Immature natural killer cell (primary cell): ENCODE results near the gene KRT78. TPM values are rescaled to one million over a fixed set of nuclear protein-coding genes. Genes with fewer than 3 reads are reported as not detected.
"Not testable (repeated sequence)": the region's sequence is repeated elsewhere in the genome, so short reads cannot be mapped to it uniquely, and the experiment has no call there.

Source experiments
- DNase-seq, 3 donors: peaks; one replicate each; pipeline ENCODE4 v3.0.0; 2022; ENCODE audit warnings: mixed read lengths in 1 of 3
- H3K27ac Mint-ChIP-seq, 6 donors: one replicate each; pipeline ENCODE4 v1.8.0; 2020; ENCODE audit warnings: mixed read lengths in 6 of 6, mild to moderate bottlenecking in 5 of 6, inconsistent platforms in 4 of 6, moderate library complexity in 3 of 6
- H3K27me3 Mint-ChIP-seq, 3 donors: one replicate each; pipeline ENCODE4 v1.8.0; 2020 to 2021; ENCODE audit warnings: low read depth in 3 of 3, mild to moderate bottlenecking in 3 of 3, mixed read lengths in 3 of 3, moderate library complexity in 3 of 3, inconsistent platforms in 1 of 3
- H3K36me3 Mint-ChIP-seq, 3 donors: one replicate each; pipeline ENCODE4 v1.8.0; 2020; ENCODE audit warnings: mixed read lengths in 3 of 3, inconsistent platforms in 2 of 3, mild to moderate bottlenecking in 2 of 3
- H3K4me1 Mint-ChIP-seq, 2 donors: one replicate each; pipeline ENCODE4 v1.8.0; 2020; ENCODE audit warnings: inconsistent platforms in 2 of 2, mild to moderate bottlenecking in 2 of 2, mixed read lengths in 2 of 2, moderate library complexity in 1 of 2
- H3K4me3 Mint-ChIP-seq, 5 donors: one replicate each; pipeline ENCODE4 v1.8.0; 2020; ENCODE audit warnings: mild to moderate bottlenecking in 5 of 5, mixed read lengths in 5 of 5, inconsistent platforms in 3 of 5, moderate library complexity in 3 of 5
- H3K9me3 Mint-ChIP-seq, 6 donors: one replicate each; pipeline ENCODE4 v1.8.0; 2020; ENCODE audit warnings: mild to moderate bottlenecking in 6 of 6, mixed read lengths in 6 of 6, inconsistent platforms in 4 of 6, moderate library complexity in 3 of 6
- polyA plus RNA-seq, 3 donors: library from polyadenylated mRNA; unstranded; fragments of 300-500 nt; fragmentation: Illumina TruSeq; gene quantifications; one replicate each; pipeline ENCODE4 v1.2.3, GENCODE V29; 2021

KRT78 gene
- polyA plus RNA-seq, 3 donors from 2014 or later, result 0.28 TPM; not detected in 2

DNA sequence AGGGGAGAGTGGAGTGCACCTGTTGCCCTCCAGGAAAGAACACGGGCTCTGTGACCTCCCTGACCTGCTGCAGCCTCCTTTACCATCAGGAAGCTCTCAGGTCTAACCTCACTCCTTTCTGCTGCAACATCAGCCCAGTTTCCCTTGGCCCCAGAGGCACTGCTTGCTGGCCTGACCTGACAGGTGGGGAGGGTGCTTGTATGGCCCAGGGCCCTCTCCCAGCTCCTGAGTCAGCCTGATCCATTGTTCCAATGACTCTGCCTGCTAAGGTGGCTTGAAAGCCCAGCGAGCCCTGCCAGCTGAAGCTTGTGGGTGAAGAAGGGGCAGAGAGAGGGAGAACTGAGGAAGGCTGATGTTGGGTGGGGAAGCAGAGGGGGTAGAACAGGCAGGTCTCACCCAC, 13.2 kb upstream of the KRT78 start:
- Mint-ChIP-seq H3K27me3 (no peaks in the 10 kb centered on the region), H3K27ac (peak overlapping the region in 2 of 6 donors; percentile 35 to 69), H3K4me3 (no peak overlapping the region), H3K4me1 (peaks cover 1 to 7% of the 10 kb centered on the region in 2 donors), H3K36me3 (no peaks in the 10 kb centered on the region), H3K9me3 (no peaks in the 10 kb centered on the region)
- no peak for DNase-seq

DNA sequence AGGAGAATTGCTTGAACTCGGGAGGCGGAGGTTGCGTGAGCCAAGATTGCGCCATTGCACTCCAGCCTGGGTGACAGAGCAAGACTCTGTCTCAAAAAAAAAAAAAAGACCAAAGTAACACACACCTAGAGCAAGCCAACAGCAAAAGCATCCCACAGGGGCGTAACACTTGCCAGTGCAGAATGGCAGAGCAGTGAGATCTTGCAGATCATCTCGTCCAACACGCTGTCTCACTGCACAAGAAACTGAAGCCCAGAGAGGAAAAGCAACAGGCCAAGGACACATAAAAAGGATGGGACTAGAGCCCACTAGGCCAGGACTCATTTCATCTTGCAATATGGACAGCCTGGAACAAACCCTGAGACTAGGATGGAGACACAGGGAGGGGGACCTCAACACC, 12.7 kb upstream of the KRT78 start:
- H3K27ac Mint-ChIP-seq, result no peak overlapping the region
- H3K4me3 Mint-ChIP-seq, result no peak overlapping the region
- no peaks in the 10 kb centered on the region for H3K36me3 Mint-ChIP-seq
- no peaks in the 10 kb centered on the region for H3K9me3 Mint-ChIP-seq
- DNase-seq, result no peak
- H3K27me3 Mint-ChIP-seq, result no peaks in the 10 kb centered on the region
- H3K4me1 Mint-ChIP-seq, result peaks cover 0 to 7% of the 10 kb centered on the region in 2 donors

DNA sequence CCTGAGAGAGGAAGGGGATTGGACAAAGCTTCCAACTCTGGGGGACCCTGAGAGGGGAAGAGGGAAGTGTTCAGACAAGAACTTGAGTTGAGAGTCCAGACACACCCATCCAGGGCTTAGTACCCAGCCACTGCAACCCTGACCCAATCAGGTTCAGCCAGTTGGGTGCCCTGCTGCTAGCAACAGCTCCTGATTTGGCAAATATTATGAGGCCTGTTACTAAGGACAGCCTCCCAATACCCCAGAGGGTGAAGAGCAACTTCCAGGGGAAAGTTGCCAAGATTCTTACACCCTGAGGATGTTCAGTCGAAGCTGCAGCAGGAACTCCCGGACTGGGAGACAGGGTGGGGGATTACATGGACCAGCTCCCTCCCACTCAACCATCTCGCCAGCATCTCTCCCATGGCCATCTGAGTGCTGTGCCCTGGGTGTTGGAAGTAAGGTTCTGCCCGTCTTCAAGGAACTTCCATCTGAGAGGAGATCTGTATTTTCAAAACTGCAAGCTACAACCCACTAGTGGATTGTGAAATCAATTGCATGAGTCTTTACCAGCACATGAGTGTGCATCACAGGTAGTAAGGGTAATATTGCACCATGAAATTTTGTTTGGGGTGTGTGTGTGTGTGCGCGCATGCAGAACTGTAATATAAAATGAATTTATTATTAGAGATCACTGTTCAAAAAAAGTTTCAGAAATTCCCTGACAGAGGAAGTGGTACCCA, 11.5 kb upstream of the KRT78 start:
- Mint-ChIP-seq H3K4me3 (no peak overlapping the region), H3K36me3 (no peaks in the 10 kb centered on the region), H3K4me1 (peaks cover 0 to 7% of the 10 kb centered on the region in 2 donors), H3K27me3 (peaks cover 2 to 5% (median 3%) of the 10 kb centered on the region in 3 donors), H3K9me3 (no peaks in the 10 kb centered on the region), H3K27ac (peak overlapping the region in 1 of 6 donors; percentile 26)
- DNase-seq, result no peak

DNA sequence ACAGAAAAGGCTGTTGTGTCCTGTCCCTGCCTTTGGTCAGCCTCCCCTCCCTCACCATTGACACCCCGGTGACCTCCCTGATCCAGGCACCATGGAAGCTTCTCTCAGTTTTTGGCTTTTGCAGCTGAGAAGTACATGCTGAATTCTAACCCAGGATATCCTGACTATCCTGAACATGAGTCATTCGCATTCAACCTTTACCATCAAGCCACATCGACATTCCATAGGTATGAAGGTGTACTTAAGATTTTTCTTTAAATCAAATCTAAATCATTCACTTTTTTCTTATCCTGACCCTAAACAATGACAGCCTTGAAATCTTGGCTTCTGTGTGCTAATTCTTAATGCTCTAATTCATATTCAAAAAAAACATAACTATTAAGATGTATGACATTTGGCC, 8.7 kb upstream of the KRT78 start:
- Mint-ChIP-seq H3K36me3 (no peaks in the 10 kb centered on the region), H3K27me3 (peaks cover 3 to 8% (median 5%) of the 10 kb centered on the region in 3 donors), H3K4me1 (peaks cover 0 to 7% of the 10 kb centered on the region in 2 donors), H3K4me3 (no peak overlapping the region), H3K27ac (no peak overlapping the region), H3K9me3 (no peaks in the 10 kb centered on the region)
- no peak for DNase-seq

DNA sequence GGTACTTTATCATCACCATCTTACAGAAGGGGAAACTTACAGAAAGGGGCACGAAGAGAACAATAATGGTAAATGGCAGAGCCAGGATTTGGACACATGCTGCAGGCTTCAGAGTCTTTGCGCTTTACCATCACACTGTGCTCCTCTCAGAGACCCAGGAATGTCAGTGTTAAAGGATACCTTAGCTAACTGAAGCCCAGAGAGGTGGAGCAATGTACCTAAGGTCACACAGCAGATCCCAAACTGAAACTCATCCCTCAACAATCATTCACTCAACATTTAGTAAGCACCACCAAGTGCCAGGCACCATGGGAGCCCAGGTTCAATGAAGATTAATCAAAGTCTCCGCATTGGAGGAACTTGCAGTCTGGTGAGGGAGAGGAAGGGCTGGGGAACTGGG, 8.0 kb upstream of the KRT78 start:
- H3K27me3 Mint-ChIP-seq, result peaks cover 3 to 8% (median 5%) of the 10 kb centered on the region in 3 donors
- H3K36me3 Mint-ChIP-seq, result no peaks in the 10 kb centered on the region
- no peak overlapping the region for H3K27ac Mint-ChIP-seq
- no peaks in the 10 kb centered on the region for H3K9me3 Mint-ChIP-seq
- DNase-seq, result no peak
- H3K4me1 Mint-ChIP-seq, result peaks cover 0 to 7% of the 10 kb centered on the region in 2 donors
- H3K4me3 Mint-ChIP-seq, result no peak overlapping the region

DNA sequence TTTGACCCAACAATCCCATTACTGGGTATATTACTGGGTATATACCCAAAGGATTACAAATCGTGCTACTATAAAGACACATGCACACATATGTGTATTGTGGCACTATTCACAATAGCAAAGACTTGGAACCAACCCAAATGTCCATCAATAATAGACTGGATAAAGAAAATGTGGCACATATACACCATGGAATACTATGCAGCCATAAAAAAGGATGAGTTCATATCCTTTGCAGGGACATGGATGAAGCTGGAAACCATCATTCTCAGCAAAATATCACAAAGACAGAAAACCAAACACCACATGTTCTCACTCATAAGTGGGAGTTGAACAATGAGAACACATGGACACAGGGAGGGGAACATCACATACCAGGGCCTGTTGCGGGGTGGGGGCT, 7.3 kb upstream of the KRT78 start:
- not testable (repeated sequence) for H3K36me3 Mint-ChIP-seq, DNase-seq, H3K9me3 Mint-ChIP-seq, H3K4me1 Mint-ChIP-seq, H3K27ac Mint-ChIP-seq, H3K4me3 Mint-ChIP-seq, H3K27me3 Mint-ChIP-seq

DNA sequence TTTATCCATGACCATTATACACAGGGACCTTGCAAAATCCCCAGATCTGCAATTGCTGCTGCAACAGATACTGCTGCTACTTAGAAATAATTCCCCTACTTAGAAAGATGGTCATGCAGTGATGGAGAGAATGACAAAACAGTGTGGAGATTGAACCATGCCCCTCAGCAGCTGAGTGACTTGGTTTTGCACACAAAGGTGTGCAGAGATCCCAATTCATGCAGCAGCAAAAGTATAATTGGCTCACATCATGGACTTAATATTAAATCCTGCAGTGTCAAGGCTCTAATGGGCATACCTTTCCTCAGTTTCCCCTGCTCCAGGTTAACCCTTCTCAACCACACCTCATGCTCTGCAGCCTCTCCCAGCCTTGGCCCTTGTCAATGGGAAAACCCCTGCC, 3.0 kb upstream of the KRT78 start:
- H3K9me3 Mint-ChIP-seq, result no peaks in the 10 kb centered on the region
- no peak for DNase-seq
- peaks cover 0 to 4% (median 0%) of the 10 kb centered on the region in 3 donors for H3K36me3 Mint-ChIP-seq
- no peak overlapping the region for H3K27ac Mint-ChIP-seq
- no peaks in the 10 kb centered on the region for H3K4me1 Mint-ChIP-seq
- peaks cover 5 to 10% (median 6%) of the 10 kb centered on the region in 3 donors for H3K27me3 Mint-ChIP-seq
- no peak overlapping the region for H3K4me3 Mint-ChIP-seq

DNA sequence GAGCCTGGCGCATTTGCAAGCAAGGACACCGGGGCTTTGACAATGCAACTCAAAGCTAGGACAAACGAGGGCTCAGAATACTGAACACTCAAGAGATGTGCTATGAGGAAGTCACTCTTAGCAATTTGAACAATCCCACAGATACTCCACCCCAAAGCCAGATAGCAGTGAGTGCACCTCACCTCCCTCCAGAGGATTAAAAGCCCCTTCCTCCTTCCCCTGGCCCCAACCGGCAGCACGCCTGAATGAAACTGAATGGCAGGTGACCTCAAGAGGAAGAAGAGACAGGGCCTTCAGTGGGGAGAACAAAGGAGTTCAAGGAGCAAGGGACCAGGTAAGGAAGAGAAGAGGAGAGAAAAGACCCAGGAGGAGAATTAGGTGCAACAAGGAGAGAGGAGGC, 1.9 kb upstream of the KRT78 start:
- no peaks in the 10 kb centered on the region for H3K9me3 Mint-ChIP-seq
- peaks cover 1 to 8% (median 5%) of the 10 kb centered on the region in 3 donors for H3K27me3 Mint-ChIP-seq
- H3K36me3 Mint-ChIP-seq, result peaks cover 0 to 4% (median 0%) of the 10 kb centered on the region in 3 donors
- no peak for DNase-seq
- no peaks in the 10 kb centered on the region for H3K4me1 Mint-ChIP-seq
- H3K4me3 Mint-ChIP-seq, result no peak overlapping the region
- no peak overlapping the region for H3K27ac Mint-ChIP-seq

DNA sequence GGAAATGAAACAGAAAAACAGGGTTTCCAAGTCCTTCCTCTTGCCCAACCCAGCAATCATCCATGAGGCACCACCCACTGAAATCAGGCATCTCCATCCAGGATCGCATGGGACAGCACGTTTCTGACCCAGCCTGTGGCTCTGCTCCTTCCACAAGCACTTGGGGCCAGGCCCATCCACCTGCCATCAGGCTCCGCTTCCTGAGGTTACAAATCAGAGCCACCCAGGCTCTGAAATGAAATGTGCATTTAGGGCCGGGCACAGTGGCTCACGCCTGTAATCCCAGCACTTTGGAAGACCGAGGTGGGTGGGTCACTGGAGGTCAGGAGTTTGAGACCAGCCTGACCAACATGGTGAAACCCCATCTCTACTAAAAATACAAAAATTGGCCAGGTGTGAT, 717 bp upstream of the KRT78 start:
- no peaks in the 10 kb centered on the region for H3K4me1 Mint-ChIP-seq
- H3K27me3 Mint-ChIP-seq, result peaks cover 1 to 4% (median 3%) of the 10 kb centered on the region in 3 donors

DNA sequence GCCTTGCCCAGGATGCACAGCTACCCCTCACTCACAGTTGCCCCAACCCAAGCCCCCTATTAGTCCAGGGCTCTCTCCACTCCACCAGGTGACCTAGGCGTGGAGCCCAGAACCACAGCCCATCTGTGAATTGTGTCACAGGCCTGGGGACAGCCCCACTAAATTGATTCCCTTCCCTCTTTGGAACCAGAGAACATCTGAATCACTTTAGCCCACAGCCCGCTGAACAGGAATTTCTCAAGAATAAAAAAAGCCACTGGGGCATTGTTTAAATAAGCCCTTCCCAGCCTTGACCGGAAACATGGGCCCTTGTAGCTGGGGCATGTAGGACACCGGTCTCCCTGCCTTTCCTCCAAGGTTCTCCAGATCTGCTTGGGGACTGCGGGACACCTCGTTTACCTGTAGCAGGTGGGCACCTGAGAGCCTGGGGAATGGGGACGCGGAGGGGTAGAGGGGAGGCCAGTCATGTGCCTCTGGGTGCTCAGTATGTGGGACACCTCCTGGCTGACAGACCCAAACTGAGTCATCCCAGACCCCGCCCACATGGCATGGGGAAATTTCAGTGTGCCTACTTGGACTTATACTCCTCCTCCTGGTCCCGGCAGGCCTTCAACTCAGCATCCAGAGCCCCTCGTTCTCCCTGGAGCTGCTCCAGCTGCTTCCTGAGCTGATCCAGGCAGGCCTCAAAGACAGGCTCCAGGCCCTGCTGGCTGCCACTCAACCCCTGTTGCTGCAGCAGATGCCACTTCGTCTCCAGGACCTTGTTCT, 1.3 kb downstream of the KRT78 start:
- H3K36me3 Mint-ChIP-seq, result peaks cover 0 to 8% (median 0%) of the 10 kb centered on the region in 3 donors
- no peaks in the 10 kb centered on the region for H3K9me3 Mint-ChIP-seq
- peaks cover 0 to under 1% of the 10 kb centered on the region in 2 donors for H3K4me1 Mint-ChIP-seq
- H3K27me3 Mint-ChIP-seq, result peaks cover 1 to 3% (median 2%) of the 10 kb centered on the region in 3 donors
- no peak overlapping the region for H3K4me3 Mint-ChIP-seq
- DNase-seq, result no peak
- H3K27ac Mint-ChIP-seq, result peak overlapping the region in 1 of 6 donors; percentile 3

More for the DNA sequence above, 717 bp upstream of the KRT78 start:
- Mint-ChIP-seq H3K27ac (no peak overlapping the region), H3K4me3 (no peak overlapping the region), H3K36me3 (peaks cover 0 to 8% (median 0%) of the 10 kb centered on the region in 3 donors), H3K9me3 (no peaks in the 10 kb centered on the region)
- DNase-seq, result no peak

DNA sequence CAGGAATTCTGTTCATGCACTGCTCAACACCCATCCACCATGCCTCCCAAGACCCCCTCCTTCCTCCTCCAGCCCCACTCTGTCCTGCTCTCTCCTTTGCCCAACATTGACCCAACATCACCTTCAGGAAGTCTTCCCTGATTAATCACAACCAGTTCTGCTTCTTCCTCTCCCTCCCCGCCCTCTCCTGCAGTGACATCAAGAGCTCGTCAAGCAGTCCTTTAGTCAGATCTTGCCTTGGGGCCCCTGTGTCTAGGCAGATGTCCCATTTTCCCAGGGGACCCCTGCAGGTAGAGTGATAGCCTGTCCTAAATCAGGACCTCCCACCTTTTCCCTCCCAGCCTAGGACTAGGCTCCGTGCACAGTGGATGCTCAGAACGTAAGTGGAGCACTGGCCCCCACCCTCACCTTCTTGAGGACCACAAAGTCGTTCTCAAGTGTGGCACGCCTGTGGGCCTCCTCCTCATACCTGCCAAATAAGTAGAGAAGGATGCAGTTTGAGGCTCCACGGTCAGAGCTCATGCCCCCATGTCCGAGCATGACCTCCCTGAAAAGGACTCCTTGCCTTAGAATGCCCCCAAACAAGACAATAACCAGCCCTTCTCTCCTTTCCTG, 2.3 kb downstream of the KRT78 start:
- H3K27ac Mint-ChIP-seq, result peak overlapping the region in 2 of 6 donors; percentile 3 to 12
- no peak overlapping the region for H3K4me3 Mint-ChIP-seq
- no peak for DNase-seq
- no peaks in the 10 kb centered on the region for H3K9me3 Mint-ChIP-seq
- peaks cover 4 to 7% of the 10 kb centered on the region in 2 donors for H3K4me1 Mint-ChIP-seq
- H3K36me3 Mint-ChIP-seq, result peaks cover 0 to 5% (median 0%) of the 10 kb centered on the region in 3 donors
- H3K27me3 Mint-ChIP-seq, result peaks cover under 1 to 2% (median 1%) of the 10 kb centered on the region in 3 donors

DNA sequence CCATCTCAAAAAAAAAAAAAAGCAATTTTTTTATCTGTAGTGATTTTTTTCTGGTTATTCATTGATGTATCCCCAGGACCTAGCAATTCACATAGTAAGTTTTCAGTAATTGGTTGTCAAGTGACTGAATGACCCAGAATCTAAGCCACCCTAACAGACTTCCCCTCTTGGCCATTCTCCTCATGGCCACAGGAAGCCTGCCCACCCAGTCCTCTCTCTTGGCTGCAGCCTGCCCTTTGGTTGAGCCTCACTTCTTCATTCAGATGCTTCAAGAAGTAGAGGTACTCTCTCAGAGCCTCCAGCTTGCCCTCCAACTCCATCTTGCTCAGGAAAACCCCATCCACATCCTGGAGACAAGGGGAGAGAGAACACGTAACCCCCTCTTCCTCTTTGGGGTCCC, 2.8 kb downstream of the KRT78 start:
- H3K4me1 Mint-ChIP-seq, result peaks cover 4 to 7% of the 10 kb centered on the region in 2 donors
- peak overlapping the region in 1 of 6 donors; percentile 12 for H3K27ac Mint-ChIP-seq
- H3K4me3 Mint-ChIP-seq, result no peak overlapping the region
- peaks cover 0 to 2% (median 1%) of the 10 kb centered on the region in 3 donors for H3K27me3 Mint-ChIP-seq
- DNase-seq, result no peak
- no peaks in the 10 kb centered on the region for H3K9me3 Mint-ChIP-seq
- peaks cover 0 to 4% (median 0%) of the 10 kb centered on the region in 3 donors for H3K36me3 Mint-ChIP-seq

DNA sequence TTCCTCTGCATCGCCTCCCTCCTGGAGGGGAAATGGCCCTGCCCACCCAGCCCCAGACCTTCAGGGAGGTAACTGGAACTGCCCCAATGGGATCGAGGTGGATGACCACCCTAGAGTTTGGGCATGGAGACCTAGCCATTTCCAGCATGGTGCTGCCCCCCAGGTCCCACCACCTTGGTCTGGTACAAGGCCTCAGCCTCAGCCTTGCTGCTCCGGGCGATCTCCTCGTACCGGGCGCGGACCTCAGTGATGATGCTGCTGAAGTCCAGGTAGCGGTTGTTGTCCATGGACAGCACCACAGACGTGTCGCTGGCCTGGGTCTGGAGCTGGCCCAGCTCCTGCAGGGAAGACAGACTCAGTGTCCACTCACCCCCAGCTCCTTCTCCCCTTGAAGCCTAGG, 4.4 kb downstream of the KRT78 start:
- H3K4me3 Mint-ChIP-seq, result no peak overlapping the region
- H3K27me3 Mint-ChIP-seq, result peaks cover 0 to 3% (median 2%) of the 10 kb centered on the region in 3 donors
- H3K36me3 Mint-ChIP-seq, result peaks cover 0 to 4% (median 0%) of the 10 kb centered on the region in 3 donors
- peaks cover 4 to 7% of the 10 kb centered on the region in 2 donors for H3K4me1 Mint-ChIP-seq
- DNase-seq, result no peak
- H3K27ac Mint-ChIP-seq, result no peak overlapping the region
- H3K9me3 Mint-ChIP-seq, result no peaks in the 10 kb centered on the region
